Measurements from ENCODE around the gene PORCN. TPM values are rescaled to one million over a fixed set of nuclear protein-coding genes. Genes with fewer than 3 reads are reported as not detected.

The PORCN gene
- total and polyA plus RNA-seq, 5 donors from 2014 or later = 8.1 to 18.5 (median 9.5) TPM

GRCh38 chrX:48477960-48478755, 30.6 kb upstream of the PORCN start:
- H3K27me3 Mint-ChIP-seq = no peaks in the 10 kb centered on the region
- peak overlapping the region in 3 of 4 donors; percentile 33 to 91 (median 88) for H3K4me3 Mint-ChIP-seq
- peaks cover 16% of the 10 kb centered on the region for H3K4me1 ChIP-seq (ENCODE audit: control insufficient read depth, insufficient read depth, low read length, poor library complexity, severe bottlenecking)
- H3K36me3 ChIP-seq (ENCODE audit: control insufficient read depth, insufficient read depth, low read length) = peaks cover 19% of the 10 kb centered on the region
- no peak for ATAC-seq (ENCODE audit: low read depth in 2 of 2)
- no peaks in the 10 kb centered on the region for H3K9me3 ChIP-seq (ENCODE audit: control insufficient read depth in 2 of 2, low read length in 2 of 2)
- peak overlapping the region in 1 of 3 donors; percentile 95 for H3K27ac Mint-ChIP-seq
- no peaks in the 10 kb centered on the region for H3K9me3 Mint-ChIP-seq
- H3K4me1 Mint-ChIP-seq = peaks cover 0 to 31% (median 17%) of the 10 kb centered on the region in 4 donors
- no peak overlapping the region for H3K27ac ChIP-seq (ENCODE audit: insufficient read depth, low read length, poor library complexity, severe bottlenecking)
- H3K4me3 ChIP-seq (ENCODE audit: low read depth, low read length) = no peak overlapping the region
- peaks cover 7% of the 10 kb centered on the region for H3K36me3 Mint-ChIP-seq
- H3K27me3 ChIP-seq (ENCODE audit: control insufficient read depth, insufficient read depth, low read length) = no peaks in the 10 kb centered on the region
- DNase-seq = no peak

- Mint-ChIP-seq H3K36me3 (peaks cover 7% of the 10 kb centered on the region), H3K4me3 (peak overlapping the region in 1 of 4 donors; percentile 33), H3K27me3 (no peaks in the 10 kb centered on the region), H3K27ac (peak overlapping the region in 2 of 3 donors; percentile 17 to 42), H3K4me1 (peaks cover 0 to 31% (median 17%) of the 10 kb centered on the region in 4 donors), H3K9me3 (no peaks in the 10 kb centered on the region)
- no peak overlapping the region for H3K27ac ChIP-seq (ENCODE audit: insufficient read depth, low read length, poor library complexity, severe bottlenecking)
- H3K4me3 ChIP-seq (ENCODE audit: low read depth, low read length) = no peak overlapping the region
- ATAC-seq (ENCODE audit: low read depth in 2 of 2) (no peak), DNase-seq (no peak)
- H3K4me1 ChIP-seq (ENCODE audit: control insufficient read depth, insufficient read depth, low read length, poor library complexity, severe bottlenecking) = peaks cover 16% of the 10 kb centered on the region
- peaks cover 22% of the 10 kb centered on the region for H3K36me3 ChIP-seq (ENCODE audit: control insufficient read depth, insufficient read depth, low read length)
- H3K9me3 ChIP-seq (ENCODE audit: control insufficient read depth in 2 of 2, low read length in 2 of 2) = no peaks in the 10 kb centered on the region
- no peaks in the 10 kb centered on the region for H3K27me3 ChIP-seq (ENCODE audit: control insufficient read depth, insufficient read depth, low read length)
Observed at GRCh38 chrX:48478806-48479205, 30.0 kb upstream of the PORCN start.

GRCh38 chrX:48480142-48480541, 28.6 kb upstream of the PORCN start:
- no peaks in the 10 kb centered on the region for H3K27me3 ChIP-seq (ENCODE audit: control insufficient read depth, insufficient read depth, low read length)
- ATAC-seq (ENCODE audit: low read depth in 2 of 2) = no peak
- H3K4me1 ChIP-seq (ENCODE audit: control insufficient read depth, insufficient read depth, low read length, poor library complexity, severe bottlenecking) = peaks cover 16% of the 10 kb centered on the region
- Mint-ChIP-seq H3K27me3 (no peaks in the 10 kb centered on the region), H3K36me3 (peaks cover 7% of the 10 kb centered on the region), H3K27ac (peak overlapping the region in 1 of 3 donors; percentile 44), H3K4me3 (no peak overlapping the region), H3K4me1 (peaks cover 0 to 29% (median 16%) of the 10 kb centered on the region in 4 donors), H3K9me3 (no peaks in the 10 kb centered on the region)
- no peak overlapping the region for H3K4me3 ChIP-seq (ENCODE audit: low read depth, low read length)
- no peak for DNase-seq
- no peaks in the 10 kb centered on the region for H3K9me3 ChIP-seq (ENCODE audit: control insufficient read depth in 2 of 2, low read length in 2 of 2)
- no peak overlapping the region for H3K27ac ChIP-seq (ENCODE audit: insufficient read depth, low read length, poor library complexity, severe bottlenecking)
- H3K36me3 ChIP-seq (ENCODE audit: control insufficient read depth, insufficient read depth, low read length) = peaks cover 22% of the 10 kb centered on the region

- H3K27ac ChIP-seq (ENCODE audit: insufficient read depth, low read length, poor library complexity, severe bottlenecking) = no peak overlapping the region
- no peaks in the 10 kb centered on the region for H3K9me3 ChIP-seq (ENCODE audit: control insufficient read depth in 2 of 2, low read length in 2 of 2)
- H3K4me3 Mint-ChIP-seq = no peak overlapping the region
- H3K36me3 ChIP-seq (ENCODE audit: control insufficient read depth, insufficient read depth, low read length) = peaks cover 23% of the 10 kb centered on the region
- peaks cover 13% of the 10 kb centered on the region for H3K4me1 ChIP-seq (ENCODE audit: control insufficient read depth, insufficient read depth, low read length, poor library complexity, severe bottlenecking)
- DNase-seq (no peak), ATAC-seq (ENCODE audit: low read depth in 2 of 2) (no peak)
- no peaks in the 10 kb centered on the region for H3K27me3 Mint-ChIP-seq
- no peaks in the 10 kb centered on the region for H3K27me3 ChIP-seq (ENCODE audit: control insufficient read depth, insufficient read depth, low read length)
- H3K4me3 ChIP-seq (ENCODE audit: low read depth, low read length) = no peak overlapping the region
- H3K27ac Mint-ChIP-seq = no peak overlapping the region
- peaks cover 7% of the 10 kb centered on the region for H3K36me3 Mint-ChIP-seq
- peaks cover 0 to 26% (median 15%) of the 10 kb centered on the region in 4 donors for H3K4me1 Mint-ChIP-seq
- no peaks in the 10 kb centered on the region for H3K9me3 Mint-ChIP-seq
Observed at GRCh38 chrX:48480583-48480982, 28.2 kb upstream of the PORCN start.

- H3K4me1 Mint-ChIP-seq = peaks cover 0 to 11% (median 4%) of the 10 kb centered on the region in 4 donors
- no peak for DNase-seq
- H3K9me3 Mint-ChIP-seq = no peaks in the 10 kb centered on the region
- peaks cover 7% of the 10 kb centered on the region for H3K36me3 Mint-ChIP-seq
- H3K4me3 Mint-ChIP-seq = no peak overlapping the region
- H3K4me1 ChIP-seq (ENCODE audit: control insufficient read depth, insufficient read depth, low read length, poor library complexity, severe bottlenecking) = peaks cover 2% of the 10 kb centered on the region
- no peak overlapping the region for H3K27ac ChIP-seq (ENCODE audit: insufficient read depth, low read length, poor library complexity, severe bottlenecking)
- no peaks in the 10 kb centered on the region for H3K27me3 Mint-ChIP-seq
- H3K27ac Mint-ChIP-seq = no peak overlapping the region
- peaks cover 23% of the 10 kb centered on the region for H3K36me3 ChIP-seq (ENCODE audit: control insufficient read depth, insufficient read depth, low read length)
- no peak overlapping the region for H3K4me3 ChIP-seq (ENCODE audit: low read depth, low read length)
- H3K27me3 ChIP-seq (ENCODE audit: control insufficient read depth, insufficient read depth, low read length) = no peaks in the 10 kb centered on the region
- ATAC-seq (ENCODE audit: low read depth in 2 of 2) = no peak
- no peaks in the 10 kb centered on the region for H3K9me3 ChIP-seq (ENCODE audit: control insufficient read depth in 2 of 2, low read length in 2 of 2)
Observed at GRCh38 chrX:48482526-48482925, 26.3 kb upstream of the PORCN start.

- H3K27me3 ChIP-seq (ENCODE audit: control insufficient read depth, insufficient read depth, low read length) = no peaks in the 10 kb centered on the region
- H3K4me1 ChIP-seq (ENCODE audit: control insufficient read depth, insufficient read depth, low read length, poor library complexity, severe bottlenecking) = no peaks in the 10 kb centered on the region
- H3K4me3 ChIP-seq (ENCODE audit: low read depth, low read length) = no peak overlapping the region
- H3K4me1 Mint-ChIP-seq = no peaks in the 10 kb centered on the region
- DNase-seq (no peak), ATAC-seq (ENCODE audit: low read depth in 2 of 2) (no peak)
- H3K27me3 Mint-ChIP-seq = no peaks in the 10 kb centered on the region
- no peak overlapping the region for H3K27ac Mint-ChIP-seq
- H3K27ac ChIP-seq (ENCODE audit: insufficient read depth, low read length, poor library complexity, severe bottlenecking) = no peak overlapping the region
- H3K36me3 Mint-ChIP-seq = no peaks in the 10 kb centered on the region
- no peaks in the 10 kb centered on the region for H3K9me3 ChIP-seq (ENCODE audit: control insufficient read depth in 2 of 2, low read length in 2 of 2)
- H3K4me3 Mint-ChIP-seq = no peak overlapping the region
- H3K9me3 Mint-ChIP-seq = no peaks in the 10 kb centered on the region
- peaks cover 11% of the 10 kb centered on the region for H3K36me3 ChIP-seq (ENCODE audit: control insufficient read depth, insufficient read depth, low read length)
Observed at GRCh38 chrX:48487362-48487798, 21.4 kb upstream of the PORCN start.

GRCh38 chrX:48488034-48488433, 20.8 kb upstream of the PORCN start:
- Histone ChIP-seq H3K9me3 (ENCODE audit: control insufficient read depth in 2 of 2, low read length in 2 of 2) (no peaks in the 10 kb centered on the region), H3K27ac (ENCODE audit: insufficient read depth, low read length, poor library complexity, severe bottlenecking) (no peak overlapping the region), H3K36me3 (ENCODE audit: control insufficient read depth, insufficient read depth, low read length) (peaks cover 6% of the 10 kb centered on the region), H3K27me3 (ENCODE audit: control insufficient read depth, insufficient read depth, low read length) (no peaks in the 10 kb centered on the region), H3K4me1 (ENCODE audit: control insufficient read depth, insufficient read depth, low read length, poor library complexity, severe bottlenecking) (no peaks in the 10 kb centered on the region), H3K4me3 (ENCODE audit: low read depth, low read length) (no peak overlapping the region)
- no peak for DNase-seq
- no peak for ATAC-seq (ENCODE audit: low read depth in 2 of 2)
- Mint-ChIP-seq H3K36me3 (no peaks in the 10 kb centered on the region), H3K27ac (no peak overlapping the region), H3K9me3 (peaks cover 0 to 2% (median 0%) of the 10 kb centered on the region in 7 donors), H3K4me3 (no peak overlapping the region), H3K27me3 (no peaks in the 10 kb centered on the region), H3K4me1 (no peaks in the 10 kb centered on the region)

GRCh38 chrX:48489296-48489695, 19.5 kb upstream of the PORCN start:
- no peaks in the 10 kb centered on the region for H3K9me3 ChIP-seq (ENCODE audit: control insufficient read depth in 2 of 2, low read length in 2 of 2)
- DNase-seq = no peak
- no peak overlapping the region for H3K4me3 ChIP-seq (ENCODE audit: low read depth, low read length)
- Mint-ChIP-seq H3K9me3 (peaks cover 0 to 2% (median 0%) of the 10 kb centered on the region in 7 donors), H3K27ac (no peak overlapping the region), H3K27me3 (no peaks in the 10 kb centered on the region), H3K36me3 (no peaks in the 10 kb centered on the region), H3K4me3 (no peak overlapping the region), H3K4me1 (no peaks in the 10 kb centered on the region)
- H3K36me3 ChIP-seq (ENCODE audit: control insufficient read depth, insufficient read depth, low read length) = peaks cover 2% of the 10 kb centered on the region
- H3K4me1 ChIP-seq (ENCODE audit: control insufficient read depth, insufficient read depth, low read length, poor library complexity, severe bottlenecking) = no peaks in the 10 kb centered on the region
- H3K27me3 ChIP-seq (ENCODE audit: control insufficient read depth, insufficient read depth, low read length) = no peaks in the 10 kb centered on the region
- ATAC-seq (ENCODE audit: low read depth in 2 of 2) = no peak
- no peak overlapping the region for H3K27ac ChIP-seq (ENCODE audit: insufficient read depth, low read length, poor library complexity, severe bottlenecking)

Measured in CD4-positive, CD25-positive, alpha-beta regulatory T cell (primary cell).